Spleen (tissue), 7 donors: ENCODE data around the gene OPN1MW3.

ENCODE experiments used
- POLR2AphosphoS5 ChIP-seq, 3 donors: sonication (generic); formaldehyde crosslinking; IDR thresholded peaks; one replicate each; pipeline ENCODE4 v1.5.1; 2017; ENCODE audit warnings: antibody characterized with exemption in 3 of 3
- TF ChIP-seq, protein P1 (sequence below), 11 experiments: fragments of 200-600 bp in 7 of 11; fragments of 450-650 bp in 4 of 11; sonication (generic) in 4 of 11; IDR thresholded peaks in 8 of 11; conservative IDR thresholded peaks in 3 of 11; 1 replicate in 7 of 11; 2 replicates in 4 of 11; pipeline versions ENCODE4 v1.4.0 to v1.8.0; 2016 to 2021; ENCODE audit warnings: antibody characterized with exemption in 11 of 11, inconsistent platforms in 4 of 11, mild to moderate bottlenecking in 1 of 11
- donor health status: DM: no; HTN: no; CAD: no; lungs with moderate emphysema.
- donor health status: DM: no; HTN: no; CAD: no.
- donor health status: DM: no; HTN: no; CAD: no.

DNA sequence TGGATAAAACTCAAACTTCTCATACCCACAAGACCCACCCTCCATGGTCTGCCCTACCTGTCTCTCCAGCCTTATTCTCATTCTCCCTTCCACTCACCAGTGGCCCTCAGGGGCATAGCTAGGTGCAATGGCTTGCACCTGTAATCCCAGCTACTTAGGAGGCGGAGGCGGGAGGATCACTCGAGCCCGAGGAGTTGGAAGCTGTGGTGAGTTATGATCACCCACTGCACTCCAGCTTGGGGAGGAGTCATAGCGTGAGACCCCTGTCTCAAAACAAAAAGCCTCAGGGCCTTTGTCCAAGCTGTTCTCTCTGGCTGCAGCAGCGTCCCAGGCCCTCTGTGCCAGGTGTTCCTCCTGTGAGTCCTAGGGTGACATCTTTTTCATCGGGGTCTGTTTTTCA lies 54.7 kb downstream of the OPN1MW3 start:
- no peak for TF ChIP-seq POLR2AphosphoS5 (IDR thresholded peaks at IDR 0.05)
- TF ChIP-seq, protein P1, sequence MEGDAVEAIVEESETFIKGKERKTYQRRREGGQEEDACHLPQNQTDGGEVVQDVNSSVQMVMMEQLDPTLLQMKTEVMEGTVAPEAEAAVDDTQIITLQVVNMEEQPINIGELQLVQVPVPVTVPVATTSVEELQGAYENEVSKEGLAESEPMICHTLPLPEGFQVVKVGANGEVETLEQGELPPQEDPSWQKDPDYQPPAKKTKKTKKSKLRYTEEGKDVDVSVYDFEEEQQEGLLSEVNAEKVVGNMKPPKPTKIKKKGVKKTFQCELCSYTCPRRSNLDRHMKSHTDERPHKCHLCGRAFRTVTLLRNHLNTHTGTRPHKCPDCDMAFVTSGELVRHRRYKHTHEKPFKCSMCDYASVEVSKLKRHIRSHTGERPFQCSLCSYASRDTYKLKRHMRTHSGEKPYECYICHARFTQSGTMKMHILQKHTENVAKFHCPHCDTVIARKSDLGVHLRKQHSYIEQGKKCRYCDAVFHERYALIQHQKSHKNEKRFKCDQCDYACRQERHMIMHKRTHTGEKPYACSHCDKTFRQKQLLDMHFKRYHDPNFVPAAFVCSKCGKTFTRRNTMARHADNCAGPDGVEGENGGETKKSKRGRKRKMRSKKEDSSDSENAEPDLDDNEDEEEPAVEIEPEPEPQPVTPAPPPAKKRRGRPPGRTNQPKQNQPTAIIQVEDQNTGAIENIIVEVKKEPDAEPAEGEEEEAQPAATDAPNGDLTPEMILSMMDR (IDR thresholded peaks at IDR 0.05 in 8 of 11, conservative IDR thresholded peaks at IDR 0.05 in 3 of 11) = no peak
